ENCODE results near the gene RAB4B. TPM values are rescaled to one million over a fixed set of nuclear protein-coding genes. Genes with fewer than 3 reads are reported as not detected.
"Not testable (repeated sequence)": the region's sequence is repeated elsewhere in the genome, so short reads cannot be mapped to it uniquely, and the experiment has no call there.

RAB4B gene
- total RNA-seq, 1 donor from 2014 or later: 7.9 TPM

DNA sequence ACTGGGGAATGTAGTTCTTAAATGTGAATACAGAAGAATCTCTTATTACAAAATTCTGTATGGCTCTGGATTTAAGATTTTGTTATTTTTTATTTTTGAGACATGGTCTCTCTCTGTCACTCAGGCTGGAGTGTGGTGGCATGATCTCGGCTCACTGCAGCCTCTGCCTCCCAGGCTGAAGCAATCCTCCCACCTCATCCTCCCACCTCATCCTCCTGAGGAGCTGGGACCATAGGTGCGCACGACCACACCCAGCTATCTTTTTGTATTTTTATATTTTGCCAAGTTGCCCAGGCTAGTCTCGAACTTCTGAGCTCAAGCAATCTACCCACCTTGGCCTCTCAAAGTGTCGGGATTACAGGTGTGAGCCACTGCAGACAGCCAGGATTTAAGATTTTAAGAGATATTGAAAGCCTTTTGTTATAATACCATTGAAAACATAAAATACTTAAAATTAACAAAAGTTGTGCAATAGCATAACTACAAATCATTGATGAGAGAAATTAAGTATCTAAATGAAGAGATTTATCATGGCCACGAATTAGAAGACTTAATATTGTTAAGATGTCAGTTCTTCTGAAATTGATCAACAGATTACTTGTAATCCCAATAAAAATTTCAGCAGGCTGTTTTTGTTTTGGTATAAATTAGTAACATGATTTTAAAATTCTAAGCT, 58.8 kb downstream of the RAB4B start:
- TF ChIP-seq, protein P1, sequence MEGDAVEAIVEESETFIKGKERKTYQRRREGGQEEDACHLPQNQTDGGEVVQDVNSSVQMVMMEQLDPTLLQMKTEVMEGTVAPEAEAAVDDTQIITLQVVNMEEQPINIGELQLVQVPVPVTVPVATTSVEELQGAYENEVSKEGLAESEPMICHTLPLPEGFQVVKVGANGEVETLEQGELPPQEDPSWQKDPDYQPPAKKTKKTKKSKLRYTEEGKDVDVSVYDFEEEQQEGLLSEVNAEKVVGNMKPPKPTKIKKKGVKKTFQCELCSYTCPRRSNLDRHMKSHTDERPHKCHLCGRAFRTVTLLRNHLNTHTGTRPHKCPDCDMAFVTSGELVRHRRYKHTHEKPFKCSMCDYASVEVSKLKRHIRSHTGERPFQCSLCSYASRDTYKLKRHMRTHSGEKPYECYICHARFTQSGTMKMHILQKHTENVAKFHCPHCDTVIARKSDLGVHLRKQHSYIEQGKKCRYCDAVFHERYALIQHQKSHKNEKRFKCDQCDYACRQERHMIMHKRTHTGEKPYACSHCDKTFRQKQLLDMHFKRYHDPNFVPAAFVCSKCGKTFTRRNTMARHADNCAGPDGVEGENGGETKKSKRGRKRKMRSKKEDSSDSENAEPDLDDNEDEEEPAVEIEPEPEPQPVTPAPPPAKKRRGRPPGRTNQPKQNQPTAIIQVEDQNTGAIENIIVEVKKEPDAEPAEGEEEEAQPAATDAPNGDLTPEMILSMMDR (IDR thresholded peaks at IDR 0.05; ENCODE audit: insufficient read depth, low read length, severe bottlenecking): no peak
- H3K27me3 ChIP-seq (ENCODE audit: control insufficient read depth, insufficient read depth, low read length): no peaks in the 10 kb centered on the region
- H3K36me3 ChIP-seq (ENCODE audit: control insufficient read depth, insufficient read depth, low read length): no peaks in the 10 kb centered on the region
- FAIRE-seq (no peak), DNase-seq (ENCODE audit: low read depth) (no peak)
- no peak overlapping the region for H3K4me3 ChIP-seq (ENCODE audit: low read depth, low read length)

DNA sequence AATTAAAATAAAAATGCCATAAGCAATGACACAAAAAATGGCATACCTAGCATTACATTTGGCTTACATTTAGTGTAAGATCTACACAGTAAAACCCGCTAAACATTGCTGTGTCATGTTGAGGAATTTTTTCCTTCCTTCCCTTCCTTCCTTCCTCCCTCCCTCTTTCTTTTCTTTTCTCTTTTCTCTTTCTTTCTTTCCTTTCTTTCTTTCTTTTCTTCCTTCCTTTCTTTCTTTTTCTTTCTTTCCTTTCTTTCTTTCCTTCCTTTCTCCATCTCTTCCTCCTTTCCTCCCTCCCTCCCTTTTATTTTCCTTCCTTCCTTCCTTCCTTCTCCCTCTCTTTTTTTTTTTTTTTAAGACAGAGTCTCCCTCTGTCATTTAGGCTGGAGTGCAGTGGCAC, 60.4 kb downstream of the RAB4B start:
- not testable (repeated sequence) for FAIRE-seq; H3K36me3 ChIP-seq (ENCODE audit: control insufficient read depth, insufficient read depth, low read length); H3K4me3 ChIP-seq (ENCODE audit: low read depth, low read length); DNase-seq (ENCODE audit: low read depth); H3K27me3 ChIP-seq (ENCODE audit: control insufficient read depth, insufficient read depth, low read length)

DNA sequence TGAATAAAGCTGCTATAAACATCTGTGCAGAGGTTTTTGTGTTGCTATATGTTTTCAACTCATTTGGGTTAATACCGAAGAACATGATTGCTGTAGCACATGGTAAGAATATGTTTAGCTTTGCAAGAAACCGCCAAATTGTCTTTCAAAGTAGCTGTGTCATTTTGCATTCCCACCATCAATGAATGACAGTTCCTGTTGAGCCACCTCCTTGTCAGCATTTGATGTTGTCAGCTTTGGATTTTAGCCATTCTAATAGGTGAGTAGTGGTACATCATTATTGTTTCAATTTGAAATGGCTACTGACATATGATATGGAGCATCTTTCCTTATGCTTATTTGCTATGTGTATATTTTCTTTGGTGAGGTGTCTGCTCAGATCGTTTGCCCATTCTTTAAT, 64.0 kb downstream of the RAB4B start:
- DNase-seq (ENCODE audit: low read depth); H3K27me3 ChIP-seq (ENCODE audit: control insufficient read depth, insufficient read depth, low read length); FAIRE-seq; H3K36me3 ChIP-seq (ENCODE audit: control insufficient read depth, insufficient read depth, low read length); H3K4me3 ChIP-seq (ENCODE audit: low read depth, low read length): not testable (repeated sequence)

DNA sequence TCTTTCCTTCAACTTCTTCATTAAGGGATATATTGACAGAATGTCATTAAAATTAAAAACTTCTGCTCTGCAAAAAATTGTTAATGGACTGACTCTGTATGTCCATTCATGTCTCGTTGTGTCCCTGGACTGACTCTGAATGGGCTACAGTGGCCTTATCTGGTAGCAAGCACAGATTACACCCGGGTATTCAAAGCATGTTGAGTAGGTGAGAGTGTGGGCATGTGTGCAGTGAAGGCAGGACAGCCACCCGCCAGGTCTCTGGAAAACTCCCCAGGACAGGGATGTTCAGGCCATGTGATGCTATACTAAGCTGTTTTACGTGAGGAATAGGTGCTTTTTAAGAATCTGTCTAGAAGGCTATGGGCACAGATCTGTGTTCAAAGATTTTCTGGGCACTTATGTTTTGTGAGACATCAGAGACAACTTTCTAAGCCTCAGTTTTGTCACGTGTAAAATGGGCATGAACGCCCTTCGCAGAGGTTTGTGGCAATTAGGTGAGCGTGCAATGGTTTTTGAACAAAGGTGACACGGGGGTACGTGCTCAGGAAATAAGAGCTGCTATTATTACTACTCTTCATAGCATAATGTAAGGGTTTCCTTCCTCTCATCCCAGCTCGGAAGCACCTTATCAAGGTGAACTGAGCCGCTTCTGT, 65.1 kb downstream of the RAB4B start:
- DNase-seq (ENCODE audit: low read depth); H3K36me3 ChIP-seq (ENCODE audit: control insufficient read depth, insufficient read depth, low read length); H3K4me3 ChIP-seq (ENCODE audit: low read depth, low read length); FAIRE-seq; H3K27me3 ChIP-seq (ENCODE audit: control insufficient read depth, insufficient read depth, low read length): not testable (repeated sequence)

DNA sequence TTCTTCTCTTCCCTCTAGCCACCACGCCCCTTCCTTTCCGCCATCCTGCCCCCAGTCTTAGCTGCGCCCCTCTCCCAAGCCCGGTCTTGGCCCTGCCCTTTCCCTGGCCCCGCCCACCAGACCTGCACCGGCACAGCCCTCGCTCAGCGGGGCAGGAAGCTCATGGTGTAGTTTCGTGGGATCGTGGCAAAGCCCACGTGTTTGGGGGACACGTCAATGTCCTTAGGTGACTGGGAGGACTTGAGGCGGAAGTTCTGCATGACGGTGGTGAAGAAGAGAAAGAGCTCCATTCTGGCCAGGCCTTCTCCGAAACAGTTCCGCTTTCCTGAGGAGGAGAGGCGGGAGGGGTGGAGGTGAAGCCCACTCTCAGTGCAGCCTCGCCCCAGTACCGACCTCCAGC, 65.6 kb downstream of the RAB4B start:
- not testable (repeated sequence) for DNase-seq (ENCODE audit: low read depth); FAIRE-seq; H3K36me3 ChIP-seq (ENCODE audit: control insufficient read depth, insufficient read depth, low read length); H3K27me3 ChIP-seq (ENCODE audit: control insufficient read depth, insufficient read depth, low read length); H3K4me3 ChIP-seq (ENCODE audit: low read depth, low read length)

Other genes with a start within 250 kb of the RAB4B start
- 29.2 and 29.4 TPM in 2 replicates for gene SHKBP1, start 201.4 kb upstream of the RAB4B start, total RNA-seq
- gene LTBP4, start 176.9 kb upstream of the RAB4B start, total RNA-seq: 20.7 and 21.6 TPM in 2 replicates
- 8.4 and 12.9 TPM in 2 replicates for gene NUMBL, start 87.6 kb upstream of the RAB4B start, total RNA-seq
- gene COQ8B, start 61.4 kb upstream of the RAB4B start, total RNA-seq: 20.0 and 23.9 TPM in 2 replicates
- 26.9 and 34.7 TPM in 2 replicates for gene ITPKC, start 61.1 kb upstream of the RAB4B start, total RNA-seq
- gene ACTMAP, start 27.8 kb upstream of the RAB4B start, total RNA-seq: 0.26 TPM in 2 replicates
- gene SNRPA, start 27.0 kb upstream of the RAB4B start, total RNA-seq: 19.5 and 30.3 TPM in 2 replicates
- 0.26 and 1.6 TPM in 2 replicates for gene MIA, start 2.7 kb upstream of the RAB4B start, total RNA-seq
- gene EGLN2, start 20.9 kb downstream of the RAB4B start, total RNA-seq: 86.1 and 91.1 TPM in 2 replicates
- not detected in 2 replicates for gene CYP2A6, start 72.2 kb downstream of the RAB4B start, total RNA-seq
- not detected in 2 replicates for gene CYP2A7, start 104.0 kb downstream of the RAB4B start, total RNA-seq
- gene CYP2B6, start 213.0 kb downstream of the RAB4B start, total RNA-seq: not detected in 2 replicates

All from bronchial epithelial cell (primary cell).